C4-2B (cell line): Measurements from ENCODE around the gene GPR107.

ENCODE experiments used
- H3K27ac ChIP-seq: fragments of 450-650 bp; 2 replicates; pipeline ENCODE4 v1.5.1; 2017
- ZFX ChIP-seq: fragments of 450-650 bp; IDR thresholded peaks from 2 replicates; pipeline ENCODE4 v1.6.1; 2017
- TF ChIP-seq, protein P1 (sequence below): fragments of 450-650 bp; conservative IDR thresholded peaks from 2 replicates; pipeline ENCODE4 v1.5.1; 2017; ENCODE audit warnings: mild to moderate bottlenecking

GPR107 gene

DNA sequence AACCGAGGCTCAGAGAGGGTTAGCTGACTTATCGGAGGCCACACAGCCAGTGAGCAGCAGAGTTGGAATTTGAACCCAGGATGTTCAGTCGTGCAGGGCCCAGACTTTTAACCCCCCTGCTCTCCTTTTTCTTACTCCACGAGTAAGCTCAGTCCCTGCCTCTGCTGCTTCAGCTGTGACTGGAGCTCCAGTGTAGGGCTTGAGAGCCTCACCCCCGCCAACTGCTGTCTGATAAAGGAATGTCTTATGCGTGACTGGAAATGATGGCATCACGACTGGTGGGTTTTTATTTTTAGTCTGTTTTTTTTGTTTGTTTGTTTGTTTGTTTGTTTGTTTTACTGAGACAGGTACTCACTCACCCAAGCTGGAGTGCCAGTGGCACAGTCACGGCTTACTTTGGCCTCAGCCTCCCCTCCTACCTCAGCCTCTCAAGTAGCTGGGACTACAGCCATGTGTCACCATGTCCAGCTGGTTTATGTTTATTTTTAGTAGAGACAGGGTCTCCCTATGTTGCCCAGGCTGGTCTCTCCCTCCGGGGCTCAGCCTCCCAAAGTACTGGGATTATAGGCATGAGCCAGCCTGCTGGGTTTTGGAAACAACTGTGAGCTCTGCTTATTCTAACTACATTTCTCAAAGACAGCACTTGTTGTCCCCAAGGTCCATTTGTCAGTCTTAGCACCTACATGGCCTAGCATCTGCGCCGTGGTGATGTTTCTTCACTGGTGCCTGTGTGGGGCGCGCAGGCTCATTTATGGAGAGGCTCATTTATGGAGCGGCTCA lies 66.0 kb downstream of the GPR107 start:
- no peak overlapping the region for H3K27ac ChIP-seq
- TF ChIP-seq, protein P1, sequence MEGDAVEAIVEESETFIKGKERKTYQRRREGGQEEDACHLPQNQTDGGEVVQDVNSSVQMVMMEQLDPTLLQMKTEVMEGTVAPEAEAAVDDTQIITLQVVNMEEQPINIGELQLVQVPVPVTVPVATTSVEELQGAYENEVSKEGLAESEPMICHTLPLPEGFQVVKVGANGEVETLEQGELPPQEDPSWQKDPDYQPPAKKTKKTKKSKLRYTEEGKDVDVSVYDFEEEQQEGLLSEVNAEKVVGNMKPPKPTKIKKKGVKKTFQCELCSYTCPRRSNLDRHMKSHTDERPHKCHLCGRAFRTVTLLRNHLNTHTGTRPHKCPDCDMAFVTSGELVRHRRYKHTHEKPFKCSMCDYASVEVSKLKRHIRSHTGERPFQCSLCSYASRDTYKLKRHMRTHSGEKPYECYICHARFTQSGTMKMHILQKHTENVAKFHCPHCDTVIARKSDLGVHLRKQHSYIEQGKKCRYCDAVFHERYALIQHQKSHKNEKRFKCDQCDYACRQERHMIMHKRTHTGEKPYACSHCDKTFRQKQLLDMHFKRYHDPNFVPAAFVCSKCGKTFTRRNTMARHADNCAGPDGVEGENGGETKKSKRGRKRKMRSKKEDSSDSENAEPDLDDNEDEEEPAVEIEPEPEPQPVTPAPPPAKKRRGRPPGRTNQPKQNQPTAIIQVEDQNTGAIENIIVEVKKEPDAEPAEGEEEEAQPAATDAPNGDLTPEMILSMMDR: no peak
- TF ChIP-seq ZFX: no peak

DNA sequence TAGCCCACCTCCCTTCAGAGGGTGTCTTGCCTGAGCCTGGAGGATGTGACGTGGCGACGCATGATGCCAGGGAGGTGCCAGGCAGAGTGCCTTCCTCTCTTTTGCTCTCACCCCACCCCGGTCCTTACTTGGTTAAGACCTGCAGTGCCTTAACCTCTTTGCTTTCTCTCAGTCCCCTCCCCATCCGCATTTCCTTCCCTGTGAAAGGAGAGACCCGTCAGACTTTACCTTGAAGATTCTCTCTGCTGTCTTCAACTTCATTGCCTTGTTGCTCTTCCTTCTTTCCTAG lies 66.5 kb downstream of the GPR107 start:
- H3K27ac ChIP-seq: no peak overlapping the region
- TF ChIP-seq ZFX: no peak
- TF ChIP-seq, protein P1: no peak

DNA sequence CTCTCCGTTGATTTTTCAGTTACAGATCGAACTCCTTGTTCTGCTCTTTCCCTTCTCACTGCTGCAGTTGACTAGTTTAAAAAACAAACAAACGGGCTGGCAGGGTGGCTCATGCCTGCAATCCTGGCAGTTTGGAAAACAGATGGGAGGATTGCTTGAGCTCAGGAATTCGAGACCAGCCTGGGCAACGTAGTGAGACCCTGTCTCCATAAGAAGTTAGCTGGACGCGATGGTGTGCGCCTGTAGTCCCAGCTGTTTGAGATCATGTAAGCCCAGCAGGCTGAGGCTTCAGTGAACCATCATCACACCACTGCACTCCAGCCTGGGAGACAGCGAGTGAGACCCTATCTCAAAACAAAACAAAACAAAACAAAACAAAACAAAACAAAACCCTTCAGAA lies 67.1 kb downstream of the GPR107 start:
- TF ChIP-seq ZFX: no peak
- TF ChIP-seq, protein P1: no peak
- no peak overlapping the region for H3K27ac ChIP-seq

DNA sequence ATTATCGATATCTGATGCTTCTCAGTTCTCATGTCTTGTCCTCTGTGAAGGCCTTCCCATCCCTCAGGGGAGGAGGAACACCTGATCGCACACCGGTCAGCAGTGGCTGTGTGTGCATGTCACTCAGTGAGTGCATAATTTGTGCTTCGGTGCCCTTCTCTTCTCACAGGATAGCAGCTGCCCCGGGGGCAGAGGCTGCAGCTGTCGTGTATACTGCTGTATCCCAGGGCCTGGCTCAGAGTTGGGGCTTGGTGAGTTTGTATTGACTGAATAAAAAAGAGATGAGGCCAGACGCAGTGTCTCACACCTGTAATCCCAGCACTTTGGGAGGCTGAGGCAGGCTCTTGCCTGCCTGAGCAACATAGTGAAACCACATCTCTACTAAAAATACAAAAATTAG lies 68.8 kb downstream of the GPR107 start:
- no peak overlapping the region for H3K27ac ChIP-seq
- TF ChIP-seq, protein P1: no peak
- TF ChIP-seq ZFX: no peak

DNA sequence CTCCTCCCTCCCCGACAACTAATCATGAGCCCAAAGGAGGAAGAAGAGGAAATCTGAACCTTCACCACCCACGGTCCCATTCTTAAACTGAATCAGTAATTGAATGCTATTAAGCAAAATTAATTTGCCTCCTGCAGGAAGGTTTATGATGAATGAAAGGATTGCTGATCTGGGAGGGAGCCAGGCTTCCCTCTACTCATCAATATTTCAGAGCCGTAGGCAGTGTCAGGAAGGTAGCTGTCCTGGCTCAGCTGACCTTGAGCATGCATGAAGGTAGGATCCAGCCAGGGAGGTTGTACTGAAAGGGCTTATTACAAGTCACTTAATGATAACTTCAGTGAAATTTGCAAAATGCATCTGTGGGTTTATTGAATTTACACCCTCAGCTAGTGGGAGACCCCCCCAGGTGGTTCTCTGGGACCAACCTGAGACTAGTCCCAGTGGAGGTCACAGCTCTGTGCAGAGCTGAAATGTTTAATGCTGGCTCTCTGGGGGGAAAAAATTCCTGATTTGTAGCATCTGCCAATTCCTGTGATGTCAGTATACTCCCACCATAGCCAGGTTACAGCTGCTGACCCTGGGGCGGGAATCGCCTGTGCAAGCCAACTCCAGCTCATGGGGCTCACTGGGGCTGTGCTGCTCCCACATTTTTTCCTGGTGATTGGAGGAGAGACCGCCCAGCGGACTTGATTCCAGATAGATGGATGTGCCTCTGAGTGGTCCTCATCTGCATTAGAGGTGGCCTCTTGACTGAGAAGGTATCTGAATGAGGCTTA lies 70.6 kb downstream of the GPR107 start:
- H3K27ac ChIP-seq: no peak overlapping the region
- TF ChIP-seq, protein P1: no peak
- TF ChIP-seq ZFX: no peak

DNA sequence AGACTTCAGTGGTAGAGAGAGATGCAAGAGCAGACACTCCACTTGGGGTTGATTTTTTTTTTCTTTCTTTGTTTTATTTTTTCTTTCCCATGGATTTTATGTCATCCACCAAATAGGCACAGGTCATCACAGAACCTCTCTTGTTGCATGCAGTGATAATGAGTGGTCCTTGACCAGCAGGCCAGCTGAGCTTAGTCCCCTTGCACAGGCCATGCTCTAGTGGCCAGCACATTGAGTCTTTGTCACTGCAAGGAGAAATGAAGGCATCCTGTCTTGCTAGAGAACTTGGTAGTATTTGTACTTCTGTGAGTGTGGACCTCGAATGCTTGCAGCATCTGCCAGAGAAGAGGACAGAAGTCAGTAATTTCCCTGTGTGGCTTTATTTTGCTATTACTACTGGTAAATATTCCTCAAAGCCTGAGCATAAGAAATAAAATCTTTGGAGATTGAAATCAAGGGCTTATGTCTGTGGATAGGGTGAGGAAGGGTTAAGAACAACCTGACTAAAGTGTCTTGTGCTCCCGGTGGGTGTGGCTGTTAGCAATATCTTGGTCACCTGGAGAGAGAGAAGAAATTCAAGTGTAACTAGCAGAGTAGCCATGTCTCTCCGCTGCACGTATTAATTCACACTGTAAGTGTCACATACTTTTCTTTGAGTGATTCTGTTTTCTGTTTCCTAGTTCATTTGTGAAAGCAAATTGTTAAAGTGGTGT lies 73.2 kb downstream of the GPR107 start:
- H3K27ac ChIP-seq: no peak overlapping the region
- TF ChIP-seq, protein P1: no peak
- no peak for TF ChIP-seq ZFX

DNA sequence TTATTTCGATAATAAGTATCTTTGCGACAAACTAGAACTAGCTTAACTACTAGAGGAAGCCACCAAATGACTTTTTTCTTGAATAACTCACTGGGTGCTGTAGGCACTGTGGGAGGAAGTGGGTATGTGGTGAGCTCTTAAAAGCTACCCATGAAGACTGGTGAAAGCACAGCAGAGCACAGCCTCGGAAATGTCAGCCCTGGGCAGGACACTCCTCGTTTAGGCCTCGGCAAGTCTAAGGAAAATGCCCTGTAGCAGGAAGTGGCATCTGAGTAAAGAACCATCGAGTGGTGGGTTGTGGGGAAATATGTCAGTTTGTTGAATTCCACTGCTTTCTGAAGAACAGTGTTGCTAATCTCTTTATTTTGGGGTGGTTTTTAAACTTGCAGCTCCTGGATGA lies 74.5 kb downstream of the GPR107 start:
- no peak overlapping the region for H3K27ac ChIP-seq
- no peak for TF ChIP-seq ZFX
- TF ChIP-seq, protein P1: no peak
